NAMALWA (cell line): ENCODE measurements around the gene LIPN.

Experiments used
- DNase-seq: peaks from one replicate; pipeline ENCODE4 v3.0.0-alpha.2; 2015; ENCODE audit warnings: low spot score

Gene LIPN

DNA sequence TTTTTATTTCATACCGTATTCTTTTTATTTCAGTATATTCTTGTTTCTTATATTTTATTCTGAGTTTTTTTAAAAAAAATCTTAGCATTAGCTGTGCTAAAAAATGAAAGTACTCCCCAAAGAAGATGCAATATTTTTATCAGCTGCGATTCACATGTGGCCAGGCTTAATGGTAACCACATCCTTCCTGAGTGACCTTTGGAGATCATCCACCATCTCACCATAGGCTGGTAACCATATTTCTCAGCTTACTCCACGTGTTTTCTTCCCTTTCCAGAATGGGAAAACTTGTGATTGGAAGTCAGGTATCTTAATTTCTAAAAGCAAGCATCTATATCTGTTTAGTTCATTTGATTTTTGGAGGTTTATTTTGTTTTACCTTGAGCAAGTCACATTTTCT lies 23.9 kb downstream of the LIPN start:
- no peak for DNase-seq

DNA sequence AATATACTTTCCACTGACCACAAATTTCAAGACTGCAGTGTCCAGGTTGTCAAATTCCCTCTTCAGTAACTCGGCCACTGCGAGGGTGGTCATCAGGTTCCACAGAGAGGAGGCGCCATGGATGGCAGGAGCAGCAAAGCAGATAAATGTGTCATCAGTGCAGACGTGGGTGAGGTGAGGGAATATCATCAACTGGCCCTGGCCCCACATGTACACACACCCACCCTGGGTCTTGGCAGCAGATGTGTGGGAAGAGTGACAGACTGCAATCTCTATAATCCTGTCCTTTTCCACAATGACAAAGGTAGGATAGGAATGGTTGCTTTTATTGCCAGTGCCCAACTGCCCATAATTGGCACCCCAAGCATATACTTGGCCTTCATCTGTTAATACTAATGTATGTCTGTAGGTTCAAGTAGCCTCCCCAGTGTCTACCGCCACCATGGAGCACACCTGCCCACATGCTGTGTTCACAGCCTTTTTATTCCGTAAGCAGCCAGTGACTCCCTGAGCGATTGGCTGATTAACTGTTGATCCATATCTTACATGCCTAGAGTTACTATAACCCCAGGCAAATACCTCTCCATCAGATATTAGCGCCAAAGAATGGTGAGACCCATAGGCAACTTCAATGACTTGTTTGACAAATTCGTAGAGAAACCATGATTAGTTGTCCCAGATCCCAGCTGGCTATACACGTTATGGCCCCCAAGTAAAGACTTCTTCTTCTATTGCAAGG lies 26.4 kb downstream of the LIPN start:
- DNase-seq: no peak

DNA sequence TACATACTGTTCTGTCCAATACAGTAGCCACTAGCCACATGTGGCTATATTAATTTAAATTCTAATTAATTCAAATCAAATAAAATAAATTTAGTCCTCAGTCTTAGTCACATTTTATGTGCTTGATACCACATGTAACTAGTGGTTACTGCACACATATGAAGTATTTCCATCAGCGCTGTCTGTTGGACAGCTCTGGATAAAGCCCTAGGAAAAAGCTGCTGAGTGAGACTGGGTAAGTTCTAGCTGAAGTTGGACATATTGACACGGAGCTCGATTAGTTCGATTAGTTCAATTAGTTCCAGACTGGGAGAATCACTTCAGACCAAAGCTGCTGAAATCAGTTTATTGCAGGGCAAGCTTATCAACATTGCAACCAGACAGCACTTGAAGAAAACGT lies 27.6 kb downstream of the LIPN start:
- no peak for DNase-seq

DNA sequence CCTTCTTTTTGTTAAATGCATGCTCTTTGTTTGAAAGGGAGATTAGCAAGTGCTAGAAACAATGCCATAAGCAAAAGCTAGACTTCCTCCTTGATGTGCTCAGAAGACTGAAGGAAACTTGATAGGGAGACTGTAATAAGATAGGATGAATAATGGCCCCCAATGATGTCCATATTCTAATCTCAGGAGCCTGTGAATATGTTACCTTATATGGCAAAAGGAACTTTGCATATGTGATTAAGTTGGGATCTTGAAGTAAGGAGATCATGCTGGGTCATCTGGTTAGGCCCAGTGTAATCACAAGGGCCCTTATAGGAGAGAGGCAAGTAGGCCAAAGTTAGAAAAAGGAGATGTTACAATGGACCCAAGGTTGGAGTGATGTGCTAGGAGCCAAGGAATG lies 29.1 kb downstream of the LIPN start:
- DNase-seq: no peak

DNA sequence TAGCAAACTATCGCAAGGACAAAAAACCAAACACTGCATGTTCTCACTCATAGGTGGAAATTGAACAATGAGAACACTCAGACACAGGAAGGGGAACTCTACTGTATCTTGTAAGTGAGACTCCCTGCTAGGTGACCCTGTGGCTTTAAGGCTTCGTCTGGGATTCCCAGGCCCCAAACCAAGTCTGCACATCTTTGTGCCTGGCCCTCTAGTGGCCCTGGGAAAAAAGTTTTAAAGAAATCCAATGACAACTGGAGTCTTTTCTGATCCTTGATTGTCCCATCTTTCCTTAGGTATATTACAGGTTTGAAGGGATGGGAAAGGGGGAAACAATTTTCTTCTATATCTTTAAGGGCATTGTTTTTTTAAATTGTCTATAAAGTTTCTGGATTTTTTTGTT lies 32.1 kb downstream of the LIPN start:
- peak; percentile 54 for DNase-seq

DNA sequence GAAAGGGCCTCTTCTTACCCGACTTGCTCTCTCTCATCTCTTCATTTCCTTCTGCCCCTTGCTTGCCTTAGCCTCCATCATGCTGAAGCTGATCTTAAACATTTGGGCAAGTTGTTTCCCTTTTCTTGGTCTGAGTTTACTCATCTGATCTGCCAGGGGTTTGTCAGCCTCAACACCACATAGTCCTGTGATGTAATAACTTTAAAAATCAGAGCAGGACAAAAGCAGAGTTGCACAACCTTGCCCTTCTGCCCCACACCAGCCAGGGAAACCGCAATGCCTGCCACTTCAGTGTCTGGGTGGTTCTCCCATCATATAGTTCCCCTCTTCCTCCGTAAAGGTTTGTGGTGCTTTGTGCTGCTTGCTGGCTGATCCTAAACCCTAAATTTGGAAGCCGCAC lies 32.8 kb downstream of the LIPN start:
- no peak for DNase-seq

DNA sequence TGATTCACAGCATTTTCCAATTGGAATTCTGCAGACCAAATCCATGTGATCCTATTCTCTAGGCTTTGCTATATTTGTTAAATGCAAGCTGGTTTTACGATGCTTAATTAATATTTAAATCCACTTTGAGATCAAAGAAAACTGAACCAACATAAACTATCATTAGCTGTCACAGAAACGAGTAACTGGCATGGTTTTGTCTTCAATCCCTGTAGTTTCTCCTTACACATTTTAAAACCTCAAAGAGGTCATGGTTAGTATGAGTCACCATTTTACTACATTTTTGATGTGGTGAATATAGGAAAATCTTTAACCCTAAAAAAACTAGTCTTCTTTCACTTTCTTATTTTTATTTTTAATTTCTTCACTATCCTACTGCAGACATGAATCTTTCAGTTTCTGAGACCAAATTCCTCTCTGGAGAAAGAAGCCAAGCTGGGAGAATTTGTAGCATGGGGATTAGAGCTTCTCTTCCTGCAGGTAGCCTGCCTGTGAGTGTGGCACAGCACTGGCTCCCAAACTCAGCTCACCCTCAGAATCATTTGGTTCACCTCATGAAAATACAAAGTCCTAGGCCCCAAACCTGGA lies 34.0 kb downstream of the LIPN start:
- DNase-seq: no peak

DNA sequence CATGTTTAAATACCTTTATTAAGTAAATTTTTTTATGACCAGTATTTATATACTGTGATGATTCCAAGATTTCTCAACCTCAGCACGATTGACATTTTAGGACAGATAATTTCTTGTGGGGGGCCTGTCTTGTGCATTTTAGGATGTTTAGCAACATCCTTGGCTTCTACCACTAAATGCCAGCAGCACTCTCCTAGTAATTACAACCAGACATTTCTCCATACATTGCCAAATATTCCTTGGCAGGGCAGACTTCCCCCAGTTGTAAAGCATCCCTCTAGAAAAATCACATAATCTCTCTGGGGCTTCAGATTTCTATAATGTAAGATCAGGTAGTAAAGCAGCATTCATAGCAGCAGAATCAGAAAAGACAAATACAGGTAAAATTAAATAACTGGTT lies 34.9 kb downstream of the LIPN start:
- DNase-seq: no peak

DNA sequence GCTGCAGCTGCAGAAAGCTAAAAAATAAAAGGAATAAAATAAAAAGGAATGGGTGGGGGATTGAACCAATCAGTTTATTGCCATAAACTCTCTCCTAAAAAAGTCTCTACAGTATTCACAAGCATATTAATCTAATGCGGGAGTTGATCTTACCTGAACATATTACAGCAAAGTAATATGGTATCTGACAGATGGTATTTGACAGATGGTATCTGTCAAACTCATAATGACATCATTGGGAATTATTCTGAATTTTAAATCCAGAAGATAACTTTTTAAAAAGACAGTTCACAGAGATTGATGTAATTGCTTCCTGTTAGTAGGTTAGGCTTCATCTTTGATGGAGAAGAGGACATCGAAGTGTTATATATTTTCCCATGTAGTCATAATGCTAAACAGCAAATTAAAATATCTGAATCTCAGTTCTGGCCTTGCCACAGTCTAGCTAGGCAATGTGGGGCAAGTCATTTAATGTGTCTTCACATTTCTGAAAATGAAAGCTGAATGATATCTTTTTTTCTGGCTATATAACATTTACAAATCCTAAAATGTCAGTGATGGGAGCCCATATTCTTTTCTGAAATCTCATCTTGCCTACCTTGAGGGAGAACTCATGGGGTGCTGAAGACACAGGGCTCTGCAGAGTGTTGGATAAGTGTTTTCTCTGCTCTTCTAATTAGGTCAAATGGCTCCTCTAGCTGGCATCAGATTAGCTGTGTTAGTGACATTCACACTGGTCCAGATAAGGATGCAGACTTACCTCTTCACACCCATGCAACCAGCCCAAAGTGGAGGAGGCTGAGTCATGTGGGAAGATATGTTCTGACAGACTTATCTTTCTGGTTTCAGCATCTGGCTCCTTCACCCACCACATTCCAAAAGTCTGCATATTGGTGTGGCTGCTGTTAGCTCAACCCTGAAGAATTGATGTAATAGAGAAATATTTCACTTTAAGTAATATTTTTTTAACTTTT lies 40.6 kb downstream of the LIPN start:
- no peak for DNase-seq

DNA sequence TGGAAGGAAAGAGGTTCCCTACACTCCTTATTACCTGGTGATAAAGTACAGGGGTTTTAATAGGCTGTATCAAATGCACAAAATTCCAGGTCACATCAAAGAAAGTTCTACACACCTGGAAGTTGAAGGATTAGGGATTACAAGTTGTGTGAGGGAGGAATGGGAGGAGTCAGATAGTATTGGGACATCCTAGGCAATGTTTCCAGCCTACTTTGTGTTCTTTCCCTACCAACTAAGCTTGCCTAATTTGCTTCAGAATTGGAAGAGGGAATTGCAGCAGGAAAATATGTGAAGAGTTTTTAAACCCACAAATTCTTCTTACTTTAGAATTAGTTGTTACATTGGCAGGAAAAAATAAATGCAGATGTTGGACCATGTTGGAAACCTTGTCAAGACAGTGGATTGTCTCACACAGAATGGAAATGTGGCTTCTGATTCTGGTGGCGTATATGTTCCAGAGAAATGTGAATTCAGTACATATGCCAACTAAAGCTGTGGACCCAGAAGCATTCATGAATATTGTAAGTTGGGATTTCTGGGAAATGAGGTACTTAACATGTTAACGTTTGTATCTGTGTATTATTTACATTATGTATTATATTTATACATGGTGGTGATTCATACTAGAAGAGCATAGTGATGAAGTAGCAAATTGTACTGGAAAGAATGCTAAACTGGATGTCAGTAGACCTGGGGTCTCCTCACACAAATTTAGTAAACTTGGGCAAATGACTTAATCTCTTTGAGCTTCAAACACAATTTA lies 42.9 kb downstream of the LIPN start, which contains the start of gene LIPM:
LIPM (plus strand) TSS at position 208 of the 763 bp plus-strand sequence; CDS start at position 375, 167 bp downstream.
- no peak for DNase-seq

DNA sequence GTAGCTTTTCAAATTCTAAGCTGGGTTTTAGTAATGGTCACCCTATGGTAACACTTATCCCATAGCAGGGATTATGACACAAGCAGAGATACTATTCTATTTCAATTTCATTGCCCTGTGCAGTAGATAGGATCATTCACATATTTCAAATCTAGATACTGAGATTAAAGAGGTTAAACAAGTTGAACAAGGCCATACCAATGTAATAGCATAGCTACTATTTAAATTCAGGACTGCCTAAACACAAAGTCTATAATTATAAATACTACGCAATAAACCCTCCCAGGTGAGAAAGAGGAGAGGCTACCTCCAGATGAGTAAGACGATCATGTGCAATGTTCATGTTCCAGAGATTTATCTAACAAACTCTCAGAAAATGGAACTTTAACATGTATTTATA lies 43.8 kb downstream of the LIPN start:
- DNase-seq: no peak

DNA sequence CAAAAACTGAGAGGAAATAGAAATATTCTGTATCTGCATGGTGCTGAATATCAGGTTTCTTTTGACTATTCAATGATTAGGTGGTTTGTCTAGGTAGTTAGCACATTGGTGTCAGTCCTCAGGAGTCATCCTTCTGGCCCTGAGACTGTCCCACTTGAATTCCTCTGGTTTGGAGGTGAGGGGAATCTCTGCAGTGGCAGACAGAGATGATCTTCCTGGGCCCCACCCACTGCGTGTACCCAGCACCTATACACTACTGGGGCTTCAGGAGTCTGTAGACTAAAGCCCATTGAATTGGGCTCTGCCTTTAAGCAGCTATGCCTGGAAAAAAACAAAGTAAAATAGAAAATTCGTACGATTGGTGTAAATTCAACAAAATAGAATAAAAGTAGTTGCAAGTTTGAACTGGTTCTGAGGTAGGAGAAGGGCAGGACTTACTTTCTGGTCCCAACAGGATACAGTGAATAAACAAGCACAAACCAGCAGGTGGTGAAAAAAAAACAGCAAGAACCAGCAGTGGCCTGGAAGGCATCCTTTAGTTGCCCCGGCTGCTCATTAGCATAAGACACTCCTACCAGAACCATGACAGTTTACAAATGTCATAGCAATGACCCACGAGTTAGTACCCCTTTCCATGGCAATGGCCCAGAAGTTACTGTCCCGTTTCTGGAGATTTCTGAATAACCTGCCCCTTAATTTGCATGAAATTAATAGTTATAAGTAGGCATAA lies 44.4 kb downstream of the LIPN start:
- peak; percentile 20 for DNase-seq

DNA sequence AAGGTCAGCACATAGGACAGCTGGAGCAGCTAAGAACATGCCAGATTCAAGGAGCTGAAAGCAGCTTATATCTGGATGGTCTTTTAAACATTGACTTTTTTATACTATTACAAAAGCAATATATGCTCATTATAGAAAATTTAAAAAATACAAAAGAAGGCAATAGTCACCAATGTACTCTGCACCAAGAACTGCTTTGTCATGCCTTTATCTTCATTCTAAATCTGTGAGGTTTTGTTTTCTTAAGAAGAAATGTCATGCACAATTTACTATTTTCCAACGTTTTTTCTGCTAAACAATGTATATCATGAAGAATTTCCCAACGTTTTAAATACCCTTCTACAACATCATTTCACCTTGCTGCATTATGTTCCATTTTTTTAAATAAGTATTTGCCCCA lies 45.5 kb downstream of the LIPN start:
- DNase-seq: no peak

DNA sequence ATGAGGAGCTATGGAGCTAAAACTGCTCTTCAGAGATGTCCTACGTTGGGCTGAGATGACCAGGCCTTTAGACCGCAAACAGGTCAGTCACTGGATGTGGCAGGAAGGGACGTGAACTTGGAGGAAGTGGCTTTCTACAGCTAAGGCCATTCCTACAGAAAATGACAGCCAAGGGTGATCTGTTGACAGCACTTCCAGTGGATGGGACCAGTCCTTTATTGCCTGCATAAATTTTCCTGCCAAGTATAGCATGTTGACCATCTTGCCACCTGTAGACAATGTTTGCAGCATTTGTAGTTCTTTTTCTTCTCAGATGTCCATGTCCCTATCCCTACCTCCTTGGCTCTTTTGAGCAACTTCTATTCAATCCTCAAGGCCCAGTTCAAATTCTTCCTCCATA lies 46.1 kb downstream of the LIPN start:
- no peak for DNase-seq

DNA sequence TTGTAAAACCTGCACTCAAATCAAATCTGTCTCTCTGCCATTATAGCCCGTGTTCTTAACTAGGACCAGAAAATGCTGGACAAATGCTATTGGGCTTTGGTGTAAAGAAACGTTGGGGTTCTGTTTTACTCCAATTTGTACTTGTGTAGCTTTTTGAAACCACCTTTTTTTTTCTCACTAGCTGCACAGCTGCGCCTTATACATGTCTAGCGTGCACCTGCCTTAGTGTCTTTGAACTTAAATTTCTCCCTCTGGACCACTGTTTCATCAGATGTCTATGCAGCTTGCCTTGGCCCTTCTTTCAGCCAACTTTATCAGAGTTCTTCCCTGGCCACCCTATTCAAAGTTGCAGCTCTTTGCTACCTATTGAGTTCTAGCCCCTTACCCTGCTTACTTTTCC lies 49.8 kb downstream of the LIPN start:
- DNase-seq: no peak

DNA sequence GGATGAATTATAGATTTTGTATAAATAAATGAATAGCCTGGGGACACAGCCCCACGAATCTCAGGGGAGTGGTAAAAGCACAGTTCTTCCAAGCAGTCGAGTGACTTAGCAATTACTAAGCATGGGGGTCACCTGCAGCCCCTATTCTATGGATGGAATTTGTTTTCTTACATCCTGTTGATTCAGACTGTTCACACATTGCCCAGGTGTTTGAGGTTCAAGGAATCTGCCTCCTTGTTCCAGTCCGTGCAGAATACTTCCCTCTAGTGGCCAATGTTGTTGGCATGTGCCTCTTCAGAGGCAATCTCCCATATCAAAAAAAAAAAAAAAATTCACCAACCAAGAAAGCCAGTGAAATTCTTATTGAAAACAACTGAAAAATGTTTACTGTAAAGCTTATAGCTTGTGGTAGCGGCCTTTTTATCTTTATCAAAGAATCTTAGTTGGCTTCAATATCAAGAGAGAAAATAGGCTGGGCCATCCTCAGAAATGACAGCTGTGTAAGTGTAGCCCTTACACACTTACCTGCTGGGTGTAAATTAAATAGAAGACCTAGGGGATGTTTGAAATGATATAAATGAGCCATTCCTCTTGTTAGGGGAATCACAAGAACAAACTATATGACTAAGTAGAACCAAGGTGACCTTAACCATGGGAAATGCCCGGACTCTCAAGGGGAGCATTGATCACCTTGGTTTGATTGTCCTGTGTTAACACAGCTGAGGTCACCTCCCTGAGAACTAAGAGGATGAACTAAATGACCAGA lies 50.6 kb downstream of the LIPN start:
- DNase-seq: peak; percentile 71

DNA sequence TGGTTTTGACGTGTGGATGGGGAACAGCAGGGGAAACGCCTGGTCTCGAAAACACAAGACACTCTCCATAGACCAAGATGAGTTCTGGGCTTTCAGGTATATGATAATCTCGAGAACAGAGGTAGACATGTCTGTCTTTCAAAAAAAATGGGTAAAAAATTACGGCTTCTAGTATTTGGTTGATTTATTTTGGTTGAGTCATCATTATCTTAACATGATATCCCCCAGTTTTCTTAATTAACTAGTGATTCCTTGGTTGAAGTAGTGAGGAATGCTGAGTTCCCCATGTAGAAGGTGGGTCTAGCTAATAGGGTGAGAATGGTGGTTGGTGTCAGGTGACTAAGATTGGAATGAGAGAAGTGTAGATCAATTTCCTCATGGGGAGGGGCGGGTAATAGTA lies 53.4 kb downstream of the LIPN start:
- DNase-seq: no peak

DNA sequence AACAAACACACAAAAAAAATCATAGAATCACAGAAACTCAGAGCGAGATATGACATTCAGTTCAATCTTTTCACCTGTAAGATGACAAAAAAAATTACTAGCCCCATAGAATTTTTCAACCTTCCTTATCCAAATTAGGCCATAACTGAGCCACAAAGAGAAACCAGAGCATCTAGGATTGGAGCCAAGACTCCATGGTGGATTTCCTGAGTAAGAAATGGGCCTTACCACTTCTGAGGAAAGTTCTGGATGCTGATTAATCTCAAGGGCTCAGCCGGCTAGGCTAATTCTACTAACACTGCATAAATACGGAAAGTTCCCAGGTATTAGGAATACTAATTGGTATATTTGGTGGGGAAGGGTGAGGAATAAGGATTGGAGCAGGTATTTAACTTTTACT lies 59.5 kb downstream of the LIPN start:
- DNase-seq: no peak

DNA sequence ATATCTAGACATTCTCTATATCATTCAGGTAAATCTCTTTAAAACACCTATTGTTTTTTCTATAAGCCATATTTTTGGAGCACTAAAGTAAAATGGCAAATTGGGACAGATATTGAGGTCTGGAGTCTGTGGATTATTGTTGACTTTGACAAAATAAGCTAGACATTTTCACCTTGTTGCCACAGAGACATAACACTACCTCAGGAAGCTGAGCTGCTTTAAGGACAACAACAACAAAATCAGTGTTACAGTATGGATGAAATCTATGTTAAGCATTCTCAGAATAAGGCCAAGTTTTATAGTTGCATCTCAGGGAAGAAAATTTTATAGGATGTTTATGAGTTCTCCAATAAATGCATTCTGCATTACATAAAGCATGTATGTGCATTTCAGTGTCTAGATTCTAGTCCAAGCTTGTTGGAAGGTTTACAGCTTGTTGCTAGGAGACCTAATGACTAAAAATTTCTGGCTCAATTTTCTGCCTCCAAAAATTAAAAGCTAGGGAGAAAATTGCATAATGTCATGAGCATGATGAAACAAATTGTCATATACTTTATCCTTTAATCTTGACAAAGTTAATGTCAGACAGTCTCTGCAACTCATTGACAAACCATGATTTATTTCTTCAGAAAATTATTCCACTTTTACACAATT lies 61.1 kb downstream of the LIPN start:
- no peak for DNase-seq

DNA sequence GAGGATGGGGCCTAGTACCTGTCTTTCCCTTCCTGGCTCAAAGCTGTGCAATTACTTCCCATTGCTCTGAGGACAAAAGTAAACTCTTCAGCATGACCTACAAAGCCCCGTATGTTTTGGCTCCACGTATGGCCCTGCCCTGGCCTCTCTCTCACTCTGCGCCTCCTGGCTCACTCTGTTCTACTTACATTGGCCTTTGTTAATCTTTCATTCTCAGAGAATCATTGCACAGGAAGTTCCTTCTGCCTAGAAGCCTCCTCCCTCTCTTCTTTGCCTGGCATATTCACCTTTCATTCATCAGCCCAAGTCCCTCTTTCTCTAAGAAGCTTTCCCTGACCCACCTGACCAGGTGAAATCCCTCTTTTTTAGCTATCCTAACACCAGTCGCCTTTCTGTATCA lies 66.6 kb downstream of the LIPN start:
- DNase-seq: no peak
